Heart right ventricle (tissue), 16 donors: ENCODE data around the gene ZNF511. TPM values are rescaled to one million over a fixed set of nuclear protein-coding genes. Genes with fewer than 3 reads are reported as not detected.

Experiments
- ATAC-seq, 8 donors: fragments of 200-7000 bp; cut with Tn5 transposase; one replicate each; pipeline ENCODE4 v1.9.1; 2020; ENCODE audit warnings: mild to moderate bottlenecking in 8 of 8, moderate library complexity in 8 of 8, moderate number of reproducible peaks in 1 of 8
- DNase-seq, 2 donors: peaks; one replicate each; pipeline ENCODE4 v3.0.0-alpha.2; 2020
- H3K27ac ChIP-seq, 10 donors: fragments of 200-600 bp; sonication (generic) in 2 of 10; one replicate each; pipeline versions ENCODE4 v1.5.0 to v1.8.0; 2020 to 2022; ENCODE audit warnings: mild to moderate bottlenecking in 3 of 10
- H3K27me3 ChIP-seq, 7 donors: fragments of 200-600 bp; one replicate each; pipeline ENCODE4 v1.8.0; 2021 to 2022; ENCODE audit warnings: mild to moderate bottlenecking in 2 of 7
- H3K36me3 ChIP-seq, 9 donors: fragments of 200-600 bp; sonication (generic) in 1 of 9; one replicate each; pipeline versions ENCODE4 v1.5.0 to v1.8.0; 2020 to 2022; ENCODE audit warnings: mild to moderate bottlenecking in 2 of 9
- H3K4me1 ChIP-seq, 9 donors: fragments of 200-600 bp; sonication (generic) in 1 of 9; one replicate each; pipeline versions ENCODE4 v1.5.0 to v1.8.0; 2020 to 2022; ENCODE audit warnings: mild to moderate bottlenecking in 4 of 9
- H3K4me3 ChIP-seq, 10 donors: fragments of 200-600 bp; sonication (generic) in 2 of 10; one replicate each; pipeline versions ENCODE4 v1.5.0 to v1.8.0; 2020 to 2022; ENCODE audit warnings: mild to moderate bottlenecking in 7 of 10, moderate library complexity in 2 of 10
- H3K9me3 ChIP-seq, 11 donors: fragments of 200-600 bp in 10 of 11; sonication (generic) in 2 of 11; one replicate each; pipeline versions ENCODE4 v1.5.0 to v1.8.0; 2013 to 2022; ENCODE audit warnings: mild to moderate bottlenecking in 2 of 11, control low read depth in 1 of 11, moderate library complexity in 1 of 11
- CTCF ChIP-seq, 9 donors: fragments of 200-600 bp; sonication (generic) in 2 of 9; IDR thresholded peaks; one replicate each; pipeline versions ENCODE4 v1.5.0 to v1.8.0; 2021 to 2022; ENCODE audit warnings: antibody characterized with exemption in 9 of 9, mild to moderate bottlenecking in 5 of 9, moderate library complexity in 1 of 9
- WGBS, 2 donors: extraction: QIAGEN DNeasy Blood & Tissue Kit; methylation state at CpG; one replicate each; pipeline ENCODE4 v1.1.7; 2013; ENCODE audit warnings: inconsistent platforms in 1 of 2; 5-methylcytosine and 5-hydroxymethylcytosine counted together
- intact Hi-C, 10 donors: fragments of 100-400 bp; cut with DNase I; formaldehyde crosslinking; loops; one replicate each; pipeline versions ENCODE4 v1.11.1 to v1.14.2; 2022
- polyA plus RNA-seq, 2 donors: library from polyadenylated mRNA; stranded (reverse); fragments of 200-250 nt; gene quantifications; one replicate each; pipeline ENCODE4 v1.2.3, GENCODE V29; 2013
- total RNA-seq, 10 donors: library from RNA; stranded (reverse); fragmentation: NEBNext Ultra II Directional in 3 of 10; extraction: Animal tissue kit (Norgen Biotek cat#: 25700) in 3 of 10; gene quantifications; one replicate each; pipeline versions ENCODE4 v1.2.1 to v1.2.4, GENCODE V29; 2021 to 2023
- donor health status: Arrhythmogenic right ventricular cardiomyopathy.
- donor health status: ischemic (EF 13 %, LVEDD 7.1; RV severe dilation, severe dysfunction).
- donor health status: healthy with polysubstance abuse.
- donor health status: DM: no; HTN: yes; CAD: no.
- donor health status: DM: no; HTN: no; CAD: no.
- donor health status: ischemic (EF 25% LVEDD 6.9; RV normal size, moderate dysfunction).
- donor health status: ischemic (EF 25% LVEDD 5.7; RV mildly dilated, moderate dysfunction).
- donor health status: healthy.
- donor health status: DM: yes; HTN: yes; CAD: no.
- donor health status: Ischemic cardiomyopathy.
- donor health status: ischemic (EF 35%, LVEDD 5.7; RV mildly dilated, moderate dysfunction).
- donor health status: nonischemic (EF 11% LVEDD 7.7; RV severe dilation, severe dysfunction).
- donor health status: DM: yes; HTN: yes; CAD: no.
- donor health status: PGD.
- donor health status: ischemic (EF 29% LVEDD 5.4; RV normal size, mild dysfunction).
- donor health status: nonischemic (EF 23%, LVEDD 6.1; RV moderate dilation, normal function).

Gene ZNF511
- total and polyA plus RNA-seq, 12 donors = 30.6 to 129 (median 43.5) TPM

DNA sequence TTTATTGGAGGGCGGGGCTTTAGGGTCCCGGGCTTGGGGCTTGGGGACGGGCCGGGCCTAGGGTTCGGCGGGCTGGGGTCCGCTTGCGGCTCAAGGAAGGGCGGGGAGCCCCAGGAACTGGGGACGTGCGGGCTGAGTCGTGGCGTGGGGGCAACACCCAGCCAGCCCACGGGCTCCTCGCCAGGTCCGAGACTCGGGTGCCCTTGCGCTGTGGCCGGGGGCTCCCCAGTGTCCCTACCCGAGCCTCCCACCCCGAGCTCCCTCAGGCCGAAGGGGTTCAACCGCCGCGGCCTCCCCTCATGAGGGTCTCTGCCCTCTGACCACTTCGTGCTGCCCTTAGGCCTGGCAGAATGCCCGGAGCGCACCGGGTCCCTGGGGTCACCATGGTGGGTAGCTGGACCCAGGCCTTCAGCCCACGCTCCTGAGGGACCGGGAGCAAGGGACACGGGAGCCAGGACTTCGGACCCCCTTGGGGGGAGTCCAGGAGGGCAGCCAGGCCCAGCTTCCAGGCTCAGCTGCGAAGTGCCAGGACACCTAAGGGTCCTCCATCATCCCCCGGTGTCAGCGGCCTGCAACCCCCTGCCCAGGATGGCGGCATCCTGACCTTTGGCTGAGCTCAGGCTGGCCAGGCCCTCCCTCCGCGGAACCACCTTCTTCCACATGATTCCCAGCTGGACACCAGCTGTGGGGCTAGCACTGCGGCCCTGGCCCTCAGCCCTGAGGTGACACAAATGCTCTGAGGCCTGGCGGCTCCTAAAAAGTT, 49.6 kb downstream of the ZNF511 start:
- ATAC-seq = peak; percentile 1 to 52 (median 42)
- 76 to 90% methylated on average over 30 to 41 of the region's 41 CpGs for WGBS, 2 donors
- Histone ChIP-seq H3K9me3 (peaks cover 0 to 6% (median 0%) of the 10 kb centered on the region in 11 donors), H3K27ac (peak overlapping the region in 7 of 10 donors; percentile 39 to 86 (median 47)), H3K27me3 (no peaks in the 10 kb centered on the region), H3K4me1 (peaks cover 4 to 27% (median 15%) of the 10 kb centered on the region in 9 donors), H3K36me3 (peaks cover 0 to 21% (median 0%) of the 10 kb centered on the region in 9 donors), H3K4me3 (peak overlapping the region in 2 of 10 donors; percentile 66 to 68)
- peak in 1 of 2 donors; percentile 60 for DNase-seq
- intact Hi-C loops = no loop called here
- no peak for TF ChIP-seq CTCF (IDR thresholded peaks at IDR 0.05)

DNA sequence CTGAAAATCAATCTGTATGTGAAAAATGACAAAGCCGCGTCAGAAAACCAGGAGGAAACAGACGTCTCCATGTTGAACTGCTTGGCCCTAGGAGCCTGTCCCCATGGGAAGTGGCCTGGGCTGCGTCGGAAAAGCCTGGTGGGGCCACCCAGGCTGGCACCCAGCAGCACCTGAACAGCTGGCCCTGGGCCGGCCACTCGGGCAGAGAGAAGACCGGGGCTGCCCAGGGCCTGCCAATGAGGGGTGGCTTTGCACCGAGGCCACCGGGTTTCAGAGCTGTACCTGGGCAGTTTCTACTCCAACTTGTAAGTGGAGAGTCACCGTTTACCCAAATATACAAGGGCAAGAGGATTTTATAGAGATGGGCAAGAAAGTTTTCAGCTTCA, 50.2 kb downstream of the ZNF511 start:
- H3K27me3 ChIP-seq = no peaks in the 10 kb centered on the region
- peaks cover 0 to 26% (median 0%) of the 10 kb centered on the region in 9 donors for H3K36me3 ChIP-seq
- H3K9me3 ChIP-seq = peaks cover 0 to 6% (median 0%) of the 10 kb centered on the region in 11 donors
- intact Hi-C loops = no loop called here
- no peak overlapping the region for H3K4me3 ChIP-seq
- peaks cover 4 to 27% (median 15%) of the 10 kb centered on the region in 9 donors for H3K4me1 ChIP-seq
- ATAC-seq = peak in 1 of 8 donors; percentile 6
- no peak for TF ChIP-seq CTCF (IDR thresholded peaks at IDR 0.05)
- H3K27ac ChIP-seq = peak overlapping the region in 7 of 10 donors; percentile 39 to 86 (median 47)
- 73 to 79% methylated on average over 11 of the region's 11 CpGs for WGBS, 2 donors
- DNase-seq = no peak

GRCh38 chr10:133359554-133359971, 50.8 kb downstream of the ZNF511 start:
- WGBS, 2 donors = 30 to 40% methylated on average over 6 of the region's 6 CpGs
- Histone ChIP-seq H3K4me1 (peaks cover 4 to 27% (median 15%) of the 10 kb centered on the region in 9 donors), H3K9me3 (peaks cover 0 to 6% (median 0%) of the 10 kb centered on the region in 11 donors)

More at GRCh38 chr10:133359554-133359971, 50.8 kb downstream of the ZNF511 start:
- Histone ChIP-seq H3K27me3 (no peaks in the 10 kb centered on the region), H3K36me3 (peaks cover 0 to 32% (median 6%) of the 10 kb centered on the region in 9 donors), H3K27ac (peak overlapping the region in 1 of 10 donors; percentile 72), H3K4me3 (no peak overlapping the region)
- no peak for DNase-seq
- no peak for TF ChIP-seq CTCF (IDR thresholded peaks at IDR 0.05)
- ATAC-seq = peak in 1 of 8 donors; percentile 17
- intact Hi-C loops = no loop called here
